Breast epithelium (tissue), 3 donors: ENCODE results near the gene WDR86.

Experiments
- CTCF ChIP-seq, 3 donors: fragments of 450-650 bp; IDR thresholded peaks; one replicate each; pipeline ENCODE4 v1.5.1; 2016 to 2017; ENCODE audit warnings: antibody characterized with exemption in 3 of 3, mild to moderate bottlenecking in 3 of 3, moderate library complexity in 3 of 3
- POLR2A ChIP-seq: fragments of 450-650 bp; IDR thresholded peaks from one replicate; pipeline ENCODE4 v1.6.1; 2016; ENCODE audit warnings: antibody characterized with exemption, mild to moderate bottlenecking, moderate library complexity

DNA sequence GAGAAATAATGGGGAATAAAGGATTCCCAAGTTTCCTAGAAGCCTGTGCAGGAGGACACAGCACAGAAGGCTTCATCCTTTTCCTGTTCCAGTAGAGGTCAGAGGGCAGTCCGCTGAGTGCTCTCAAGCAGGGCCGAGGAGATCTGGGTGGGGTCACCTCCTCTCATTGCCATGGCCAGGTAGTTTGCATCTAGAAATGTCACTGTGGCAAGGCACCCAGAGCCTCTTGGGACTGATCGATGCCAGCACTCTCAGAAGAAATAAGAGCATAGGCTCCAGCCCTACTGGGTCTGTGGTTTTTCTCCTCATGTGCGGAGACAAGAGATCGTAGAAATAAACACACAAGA, 60.4 kb downstream of the WDR86 start:
- TF ChIP-seq CTCF (IDR thresholded peaks at IDR 0.05) (no peak), POLR2A (no peak)
